ENCODE results near the gene SOX18. TPM values are rescaled to one million over a fixed set of nuclear protein-coding genes. Genes with fewer than 3 reads are reported as not detected.

SOX18 gene
- total and polyA plus RNA-seq, 2 of the 13 experiments (the other 11 are each of a cell fraction or from before 2014, with no cell fraction given), result 1.6 to 1.9 TPM

- no peak for TF ChIP-seq SIX1 (CRISPR knock-in tag; IDR thresholded peaks at IDR 0.05; ENCODE audit: borderline replicate concordance)
- TF ChIP-seq ISL2 (CRISPR knock-in tag; IDR thresholded peaks at IDR 0.05), result no peak; the same call in 1 of the 2 replicates
- no peak for TF ChIP-seq ZKSCAN8 (CRISPR knock-in tag; IDR thresholded peaks at IDR 0.05; ENCODE audit: borderline replicate concordance)
- no peak for TF ChIP-seq ZNF432 (CRISPR knock-in tag; IDR thresholded peaks at IDR 0.05; ENCODE audit: borderline replicate concordance)
- no peak for TF ChIP-seq CREBL2 (CRISPR knock-in tag; IDR thresholded peaks at IDR 0.05; ENCODE audit: borderline replicate concordance)
- 0 out of 2 replicates have a peak, but pooled peaks have one; percentile 61 for TF ChIP-seq ZBTB37 (CRISPR knock-in tag; IDR thresholded peaks at IDR 0.05)
- TF ChIP-seq ZNF337 (CRISPR knock-in tag; IDR thresholded peaks at IDR 0.05; ENCODE audit: borderline replicate concordance, low read depth), result peak; percentile 15; the same call in 1 of the 2 replicates
- no peak for TF ChIP-seq ZNF614 (CRISPR knock-in tag; IDR thresholded peaks at IDR 0.05; ENCODE audit: borderline replicate concordance)
- TF ChIP-seq ZUFSP (CRISPR knock-in tag; IDR thresholded peaks at IDR 0.05; ENCODE audit: borderline replicate concordance), result no peak
- TF ChIP-seq ZNF263 (CRISPR knock-in tag; IDR thresholded peaks at IDR 0.05), result no peak
- TF ChIP-seq ZBTB7B (CRISPR knock-in tag; IDR thresholded peaks at IDR 0.05), result no peak
- TF ChIP-seq ZNF768 (CRISPR knock-in tag; IDR thresholded peaks at IDR 0.05), result no peak; the same call in 1 of the 2 replicates
- no peak for TF ChIP-seq STAT6 (CRISPR knock-in tag; IDR thresholded peaks at IDR 0.05; ENCODE audit: borderline replicate concordance)
- no peak for TF ChIP-seq ZNF225 (CRISPR knock-in tag; IDR thresholded peaks at IDR 0.05)
- TF ChIP-seq ZNF230 (CRISPR knock-in tag; IDR thresholded peaks at IDR 0.05), result no peak
- TF ChIP-seq ATF3 (CRISPR knock-in tag; IDR thresholded peaks at IDR 0.05), result no peak
- TF ChIP-seq FOXK1 (CRISPR knock-in tag; IDR thresholded peaks at IDR 0.05; ENCODE audit: borderline replicate concordance, low read depth), result no peak
- no peak; the same call in 1 of the 2 replicates for TF ChIP-seq ZNF670 (CRISPR knock-in tag; IDR thresholded peaks at IDR 0.05; ENCODE audit: borderline replicate concordance)
- no peak for TF ChIP-seq TRIM22 (IDR thresholded peaks at IDR 0.05)
- no peak for TF ChIP-seq ZNF780A (CRISPR knock-in tag; IDR thresholded peaks at IDR 0.05)
- TF ChIP-seq GLI4 (CRISPR knock-in tag; IDR thresholded peaks at IDR 0.05; ENCODE audit: borderline replicate concordance), result no peak
- TF ChIP-seq ZNF484 (CRISPR knock-in tag; IDR thresholded peaks at IDR 0.05; ENCODE audit: borderline replicate concordance, low read depth), result 0 out of 2 replicates have a peak, but pooled peaks have one; percentile 44
- TF ChIP-seq ZNF879 (CRISPR knock-in tag; IDR thresholded peaks at IDR 0.05), result peak; percentile 35; the same call in 1 of the 2 replicates
- TF ChIP-seq NCOA1 (CRISPR knock-in tag; IDR thresholded peaks at IDR 0.05), result 0 out of 2 replicates have a peak, but pooled peaks have one; percentile 87
Observed at GRCh38 chr20:64049878-64050260, 430 bp upstream of the SOX18 start (continued).

Measured in HepG2 (cell line).